Smooth muscle cell (in vitro differentiated cells): ENCODE measurements around the gene CACNA1H. TPM values are rescaled to one million over a fixed set of nuclear protein-coding genes. Genes with fewer than 3 reads are reported as not detected.

Experiments
- DNase-seq: peaks from one replicate; lab custom pipeline; 2025; ENCODE audit not compliant: unreplicated experiment; lab: John Stamatoyannopoulos, UW
- H2AFZ ChIP-seq: fragments of 200-600 bp; sonication (generic); 2 replicates; pipeline ENCODE4 v1.6.0; 2016; ENCODE audit warnings: antibody characterized with exemption, low read depth, mild to moderate bottlenecking
- H3F3A ChIP-seq: fragments of 200-600 bp; sonication (generic); 2 replicates; pipeline ENCODE4 v1.6.0; 2017; ENCODE audit warnings: antibody characterized with exemption, low read depth
- H3K27ac ChIP-seq: fragments of 200-600 bp; sonication (generic); 2 replicates; pipeline ENCODE4 v1.5.1; 2016; ENCODE audit warnings: low read depth, mild to moderate bottlenecking
- H3K27me3 ChIP-seq: fragments of 200-600 bp; sonication (generic); 2 replicates; pipeline ENCODE4 v1.6.1; 2016; ENCODE audit warnings: low read depth, mild to moderate bottlenecking
- H3K36me3 ChIP-seq: fragments of 200-600 bp; sonication (generic); 2 replicates; pipeline ENCODE4 v1.5.1; 2016; ENCODE audit warnings: low read depth
- H3K4me1 ChIP-seq: fragments of 200-600 bp; sonication (generic); 2 replicates; pipeline ENCODE4 v1.5.1; 2016; ENCODE audit warnings: low read depth
- H3K4me2 ChIP-seq: fragments of 200-600 bp; sonication (generic); 2 replicates; pipeline ENCODE4 v1.6.0; 2016; ENCODE audit warnings: mild to moderate bottlenecking
- H3K4me3 ChIP-seq: fragments of 200-600 bp; sonication (generic); 2 replicates; pipeline ENCODE4 v1.5.1; 2016; ENCODE audit warnings: mild to moderate bottlenecking
- H3K79me2 ChIP-seq: fragments of 200-600 bp; sonication (generic); 2 replicates; pipeline ENCODE4 v1.6.0; 2016; ENCODE audit warnings: low read depth, mild to moderate bottlenecking
- H3K9ac ChIP-seq: fragments of 200-600 bp; sonication (generic); 2 replicates; pipeline ENCODE4 v1.6.0; 2016; ENCODE audit warnings: low read depth
- H3K9me3 ChIP-seq: fragments of 200-600 bp; sonication (generic); replicated peaks from 2 replicates; pipeline ENCODE4 v1.5.1; 2016; ENCODE audit warnings: low read depth
- H4K20me1 ChIP-seq: fragments of 200-600 bp; sonication (generic); 2 replicates; pipeline ENCODE4 v1.6.0; 2016; ENCODE audit warnings: low read depth
- CTCF ChIP-seq: fragments of 200-600 bp; sonication (generic); IDR thresholded peaks from 2 replicates; pipeline ENCODE4 v1.5.1; 2017; ENCODE audit warnings: borderline replicate concordance, mild to moderate bottlenecking, antibody characterized with exemption; ENCODE audit not compliant: insufficient read depth, poor library complexity, severe bottlenecking
- WGBS: methylation state at CpG from one replicate; pipeline ENCODE4 v1.1.7; 2016; ENCODE audit warnings: low lambda C conversion rate; 5-methylcytosine and 5-hydroxymethylcytosine counted together
- polyA plus RNA-seq: library from polyadenylated mRNA; unstranded; fragments of >200 nt; fragmentation: Nextera tagmentation; extraction: Ambion mirVana; gene quantifications from 2 replicates; pipeline ENCODE4 v1.2.1, GENCODE V29; 2016
- total RNA-seq: library from RNA; depleted of rRNA; stranded (reverse); fragments of >200 nt; gene quantifications from 2 replicates; pipeline ENCODE4 v1.2.3, GENCODE V29; 2014

The CACNA1H gene
- total and polyA plus RNA-seq, 2 experiments from 2014 or later, result 1.7 to 2.6 TPM

- H3K4me3 ChIP-seq, result no peak overlapping the region
- H3K36me3 ChIP-seq, result no peaks in the 10 kb centered on the region
- 91% methylated on average over 9 of the region's 9 CpGs for WGBS
- H3K4me2 ChIP-seq, result no peak overlapping the region
- H4K20me1 ChIP-seq, result no peaks in the 10 kb centered on the region
- no peak overlapping the region for H3K9ac ChIP-seq
- H3F3A ChIP-seq, result no peaks in the 10 kb centered on the region
- no peak overlapping the region for H2AFZ ChIP-seq
- H3K27ac ChIP-seq, result no peak overlapping the region
- DNase-seq, result no peak
- no peak for TF ChIP-seq CTCF
- no peaks in the 10 kb centered on the region for H3K9me3 ChIP-seq
- H3K27me3 ChIP-seq, result peaks cover 11% of the 10 kb centered on the region
- no peaks in the 10 kb centered on the region for H3K4me1 ChIP-seq
- no peaks in the 10 kb centered on the region for H3K79me2 ChIP-seq
These were observed 109.9 kb downstream of the CACNA1H start for GRCh38 chr16:1262846-1263221.

DNA sequence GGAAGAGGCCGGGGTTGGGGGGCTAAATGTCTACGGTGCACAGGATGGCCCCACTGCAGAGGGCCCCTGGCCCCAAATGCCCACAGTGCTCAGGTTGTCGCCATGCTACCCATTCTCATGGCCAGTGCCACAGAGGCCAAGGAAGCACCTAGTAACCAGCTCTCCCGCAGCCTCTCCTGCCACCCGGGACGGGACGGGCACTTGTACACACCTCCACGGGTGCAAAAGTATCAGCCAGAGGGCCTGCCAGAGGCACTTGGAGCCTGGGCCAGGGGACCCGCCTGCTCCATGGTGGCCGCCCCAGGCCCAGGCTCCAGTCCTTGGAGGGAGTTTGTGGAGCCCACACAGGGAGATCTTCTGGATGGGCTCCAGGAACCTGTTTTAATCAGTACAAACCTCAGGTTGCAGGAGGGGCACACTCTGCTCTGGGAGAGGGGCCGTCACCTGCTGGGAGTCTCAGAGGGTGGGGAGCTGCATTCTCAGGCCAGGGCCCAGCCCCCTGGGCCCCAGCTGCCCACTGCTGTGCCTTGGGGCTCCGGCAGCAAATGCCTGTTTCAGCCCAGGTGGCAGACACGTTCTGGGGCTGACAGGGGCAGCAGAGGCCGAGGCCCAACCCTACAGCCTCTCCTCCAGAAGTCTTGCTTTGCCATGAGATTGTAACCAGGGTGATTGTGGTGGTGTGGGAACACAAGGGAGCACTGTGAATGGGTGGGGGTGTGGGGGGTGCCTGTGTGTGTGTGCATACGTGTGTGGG, 110.9 kb downstream of the CACNA1H start:
- 89% methylated on average over 15 of the region's 15 CpGs for WGBS
- Histone ChIP-seq H3K4me3 (no peak overlapping the region), H3K9me3 (no peaks in the 10 kb centered on the region), H3F3A (no peaks in the 10 kb centered on the region), H3K4me2 (no peak overlapping the region), H3K36me3 (no peaks in the 10 kb centered on the region), H3K79me2 (no peaks in the 10 kb centered on the region), H2AFZ (no peak overlapping the region), H3K9ac (no peak overlapping the region), H4K20me1 (no peaks in the 10 kb centered on the region), H3K27me3 (peaks cover 11% of the 10 kb centered on the region), H3K4me1 (no peaks in the 10 kb centered on the region), H3K27ac (no peak overlapping the region)
- no peak for DNase-seq
- no peak for TF ChIP-seq CTCF

DNA sequence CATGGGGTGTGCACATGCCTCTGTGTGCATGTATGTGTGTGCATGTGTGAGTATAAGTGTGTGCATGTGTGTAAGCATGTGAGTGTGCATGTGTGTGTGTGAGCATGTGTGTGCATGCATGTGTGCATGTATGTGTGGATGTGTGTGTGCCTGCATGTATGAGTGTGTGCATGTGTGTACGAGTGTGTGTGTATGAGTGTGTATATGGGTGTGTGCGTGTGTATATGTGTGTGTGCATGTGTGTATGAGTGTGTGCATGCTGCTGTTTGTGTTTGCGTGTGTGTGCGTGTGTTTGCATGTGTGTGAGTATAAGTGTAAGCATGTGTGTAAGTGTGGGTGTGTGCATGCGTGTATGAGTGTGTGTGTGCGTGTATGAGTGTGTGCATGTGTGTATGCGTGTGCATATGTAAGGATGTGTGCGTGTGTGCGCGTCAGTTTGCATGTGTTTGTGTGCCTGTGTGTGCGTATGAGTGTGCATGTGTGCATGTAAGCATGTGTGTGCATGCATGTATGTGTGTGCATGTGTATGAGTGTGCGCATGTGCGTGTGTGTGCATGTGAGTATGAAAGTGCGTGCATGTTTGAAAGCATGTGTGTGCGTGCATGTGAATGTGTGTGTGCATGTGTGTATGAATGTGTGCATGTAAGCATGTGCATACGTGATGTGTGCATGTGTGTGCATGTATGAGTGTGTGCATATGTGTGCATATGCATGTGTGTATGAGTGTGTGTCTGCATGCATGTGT, 111.6 kb downstream of the CACNA1H start:
- TF ChIP-seq CTCF, result no peak
- Histone ChIP-seq H4K20me1 (no peaks in the 10 kb centered on the region), H3F3A (no peaks in the 10 kb centered on the region), H3K9me3 (no peaks in the 10 kb centered on the region), H3K4me3 (no peak overlapping the region), H2AFZ (no peak overlapping the region), H3K9ac (no peak overlapping the region), H3K27ac (no peak overlapping the region), H3K36me3 (no peaks in the 10 kb centered on the region), H3K27me3 (peaks cover 6% of the 10 kb centered on the region), H3K4me2 (no peak overlapping the region), H3K4me1 (no peaks in the 10 kb centered on the region), H3K79me2 (no peaks in the 10 kb centered on the region)
- 82% methylated on average over 16 of the region's 16 CpGs for WGBS
- no peak for DNase-seq
